Caki2 (cell line): Measurements from ENCODE around the gene MXD1. TPM values are rescaled to one million over a fixed set of nuclear protein-coding genes. Genes with fewer than 3 reads are reported as not detected.
"Not testable (repeated sequence)": the region's sequence is repeated elsewhere in the genome, so short reads cannot be mapped to it uniquely, and the experiment has no call there.

Source experiments
- DNase-seq: peaks from one replicate; pipeline ENCODE4 v3.0.0-alpha.2; 2015; ENCODE audit warnings: low read depth
- in situ Hi-C: cut with HindIII; loops from 2 replicates; pipeline ENCODE4 v1.10.0; 2016; ENCODE audit warnings: low sequenced_read_pairs, low pct_unique_long_range_greater_than_20kb, mixed read lengths
- total RNA-seq: library from RNA; depleted of rRNA; stranded (reverse); fragments of >200 nt; shearing (Covaris generic); gene quantifications from 2 replicates; pipeline ENCODE4 v1.2.3, GENCODE V29; 2014; ENCODE audit warnings: low replicate concordance; rRNA removed

Gene MXD1, protein sequence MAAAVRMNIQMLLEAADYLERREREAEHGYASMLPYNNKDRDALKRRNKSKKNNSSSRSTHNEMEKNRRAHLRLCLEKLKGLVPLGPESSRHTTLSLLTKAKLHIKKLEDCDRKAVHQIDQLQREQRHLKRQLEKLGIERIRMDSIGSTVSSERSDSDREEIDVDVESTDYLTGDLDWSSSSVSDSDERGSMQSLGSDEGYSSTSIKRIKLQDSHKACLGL
- 0.52 and 0.88 TPM in 2 replicates for total RNA-seq

DNA sequence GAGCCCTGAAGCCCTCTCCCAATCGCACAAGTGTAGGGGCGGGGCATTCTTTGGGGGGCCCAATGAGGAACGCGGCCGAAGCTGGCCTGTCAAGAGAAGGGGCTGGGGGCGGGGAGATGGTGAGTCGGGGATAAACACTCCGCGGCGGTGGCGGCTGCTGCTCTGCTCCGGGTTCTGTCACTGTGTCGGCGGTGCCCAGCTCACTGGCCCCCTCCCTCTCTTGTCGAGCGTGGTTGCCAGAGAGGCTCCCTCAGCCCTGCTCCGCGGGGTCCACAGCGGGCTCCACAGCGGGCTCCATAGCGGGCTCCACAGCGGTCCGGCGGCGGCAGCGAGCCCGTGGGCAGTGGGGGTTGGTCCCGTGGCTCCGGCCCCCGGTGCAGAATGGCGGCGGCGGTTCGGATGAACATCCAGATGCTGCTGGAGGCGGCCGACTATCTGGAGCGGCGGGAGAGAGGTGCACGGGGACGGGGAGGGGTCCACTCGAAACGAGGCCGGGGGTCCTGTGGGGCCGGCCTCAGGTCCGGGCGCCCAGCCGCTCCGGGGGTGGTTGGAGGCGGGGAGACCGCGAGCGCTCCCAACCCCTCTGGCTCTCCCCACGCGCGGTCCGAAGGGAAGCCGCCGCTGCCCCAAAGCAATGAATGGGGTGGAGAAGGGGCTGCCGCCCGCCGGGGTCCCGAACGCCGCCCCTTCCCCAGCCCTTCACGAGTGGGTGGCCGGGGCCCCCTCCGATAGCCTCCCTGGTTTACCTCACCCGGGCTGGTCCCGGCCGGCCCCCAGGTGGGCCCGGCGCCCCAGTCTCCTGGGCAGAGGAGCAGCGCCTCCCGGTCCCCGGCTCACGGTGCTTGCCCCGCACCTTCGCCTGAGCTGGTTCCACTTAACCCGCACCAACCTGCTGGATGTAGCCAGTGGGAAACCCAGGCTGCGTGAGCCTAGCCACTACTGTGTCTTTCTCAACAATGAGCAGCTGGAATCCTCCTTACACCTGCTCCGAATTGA, at the start of gene MXD1:
Gene MXD1 (plus strand): TSS at position 160 of the 996 bp plus-strand sequence. CDS start 222 bp downstream, at position 382.
- in situ Hi-C loops, result no loop called here

DNA sequence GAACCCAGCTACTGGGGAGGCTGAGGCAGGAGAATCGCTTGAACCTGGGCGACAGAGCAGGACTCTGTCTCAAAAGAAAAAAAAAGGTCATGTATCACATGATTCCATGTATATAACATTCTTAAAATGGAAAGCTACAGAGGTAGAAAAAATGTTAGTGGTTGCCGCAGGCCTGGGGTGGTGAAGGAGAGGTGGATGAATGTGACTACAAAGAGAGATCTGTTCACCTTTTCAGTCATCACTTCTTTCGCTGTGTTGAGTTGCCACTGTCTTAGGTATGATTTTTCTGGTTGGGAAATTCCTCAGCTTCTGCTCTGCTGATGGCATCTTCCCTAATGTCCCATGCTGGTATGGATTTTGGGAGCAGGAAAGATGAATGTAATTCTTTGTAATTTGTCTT, 26.5 kb upstream of the MXD1 start:
- in situ Hi-C loops, result no loop called here
- DNase-seq, result no peak

More for the DNA sequence above, at the start of gene MXD1:
- DNase-seq, result no peak

DNA sequence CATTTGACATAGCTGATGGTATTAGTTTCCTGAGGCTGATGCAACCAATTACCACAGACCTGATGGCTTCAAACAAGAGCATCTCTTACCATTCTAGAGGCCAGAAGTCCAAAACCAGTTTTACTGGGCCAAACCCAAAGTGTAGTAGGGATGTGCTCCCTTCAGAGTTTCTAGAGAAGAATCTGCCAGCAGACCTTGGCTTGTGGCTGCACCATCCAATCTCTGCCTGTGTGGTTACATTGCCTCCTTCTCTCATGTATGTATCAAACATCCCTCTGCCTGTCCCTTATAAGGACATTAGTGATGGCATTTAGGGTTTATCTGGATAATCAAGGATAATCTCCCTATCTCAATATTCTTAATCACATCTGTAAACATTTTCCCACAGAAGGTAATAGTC, 25.6 kb upstream of the MXD1 start:
- in situ Hi-C loops, result no loop called here
- DNase-seq, result no peak

DNA sequence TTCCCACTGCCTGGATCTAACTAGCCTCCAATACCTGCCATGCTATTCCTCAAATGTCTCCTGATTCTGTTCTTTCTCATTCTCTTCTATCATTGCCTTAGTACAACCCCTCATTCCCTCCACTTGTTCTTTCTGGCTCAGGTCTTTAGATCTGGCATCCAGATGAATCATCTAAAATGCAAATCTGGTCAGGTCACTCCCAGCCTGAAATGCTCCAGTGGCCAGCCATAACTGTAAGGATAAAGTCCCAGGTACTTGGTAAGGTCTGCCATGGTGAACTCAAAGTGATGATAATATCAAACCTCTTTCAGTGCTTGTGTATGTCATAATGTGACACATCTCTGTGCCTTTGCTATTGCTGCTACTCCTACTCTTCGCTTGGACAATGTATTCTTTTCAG, 24.0 kb upstream of the MXD1 start:
- peak; percentile 37 for DNase-seq
- in situ Hi-C loops, result no loop called here

DNA sequence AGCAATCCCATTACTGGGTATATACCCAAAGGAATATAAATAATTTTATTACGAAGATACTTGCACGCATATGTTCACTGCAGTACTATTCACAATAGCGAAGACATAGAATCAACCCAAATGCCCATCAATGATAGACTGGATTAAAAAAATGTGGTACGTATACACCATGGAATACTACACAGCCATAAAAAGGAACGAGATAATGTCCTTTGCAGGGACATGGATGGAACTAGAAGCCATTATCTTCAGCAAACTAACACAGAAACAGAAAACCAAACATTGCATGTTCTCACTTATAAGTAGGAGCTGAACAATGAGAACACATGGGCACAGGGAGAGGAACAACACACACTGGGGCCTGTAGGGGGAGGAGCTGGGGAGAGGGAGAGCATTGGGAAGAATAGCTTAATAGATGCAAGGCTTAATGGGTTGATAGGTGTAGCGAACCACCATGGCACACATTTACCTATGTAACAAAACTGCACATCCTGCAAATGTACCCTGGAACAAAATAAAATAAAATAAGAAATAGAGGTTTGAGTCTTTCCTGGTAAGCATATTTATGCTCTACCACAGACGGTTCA, 22.0 kb upstream of the MXD1 start:
- DNase-seq, in situ Hi-C loops: not testable (repeated sequence)

DNA sequence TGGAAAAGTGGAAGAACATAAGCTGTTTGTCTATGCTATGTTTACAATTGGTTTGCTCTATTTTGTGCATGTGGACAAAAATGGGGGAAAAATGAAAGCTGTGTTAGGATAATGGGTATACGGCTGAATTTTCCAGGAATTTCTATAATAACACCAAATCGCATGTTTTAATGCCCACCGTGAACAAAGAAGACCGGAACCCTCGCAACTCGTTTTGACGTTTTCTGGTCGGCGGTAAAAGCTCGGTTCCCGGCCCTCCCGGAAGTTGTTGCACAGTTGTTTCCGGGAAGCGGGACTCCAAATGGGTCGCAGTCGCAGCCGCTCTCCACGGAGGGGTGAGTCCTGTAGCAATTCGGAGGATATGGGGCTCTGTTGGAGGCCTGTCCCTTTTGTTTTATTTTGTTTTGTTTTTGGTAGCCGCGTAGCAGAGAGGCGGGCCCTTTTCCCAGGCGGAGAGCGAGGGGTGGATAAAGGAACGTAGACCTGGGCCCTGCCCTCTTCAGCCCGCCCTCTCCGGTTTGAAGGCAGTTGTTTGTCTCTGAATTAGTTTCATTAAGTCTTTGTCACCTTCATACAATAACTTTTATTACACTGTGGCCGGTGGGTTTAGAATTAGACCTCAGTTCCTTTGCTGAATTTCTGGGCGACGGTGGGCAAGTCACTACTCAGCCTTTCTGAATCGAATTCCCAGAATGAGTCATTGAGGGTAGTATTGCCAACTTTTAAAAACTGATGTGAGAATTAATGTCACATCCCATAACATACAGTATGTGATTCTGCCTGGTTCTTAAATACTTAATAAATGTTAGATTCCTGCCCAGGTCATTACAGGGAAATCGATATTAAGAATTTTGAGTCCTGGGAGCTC, 21.0 kb upstream of the MXD1 start, which contains the start of gene SNRNP27:
Gene SNRNP27 (plus strand): TSS at position 273 of the 868 bp plus-strand sequence. CDS start 29 bp downstream, at position 302.
- DNase-seq, result peak; percentile 71
- in situ Hi-C loops, result no loop called here

DNA sequence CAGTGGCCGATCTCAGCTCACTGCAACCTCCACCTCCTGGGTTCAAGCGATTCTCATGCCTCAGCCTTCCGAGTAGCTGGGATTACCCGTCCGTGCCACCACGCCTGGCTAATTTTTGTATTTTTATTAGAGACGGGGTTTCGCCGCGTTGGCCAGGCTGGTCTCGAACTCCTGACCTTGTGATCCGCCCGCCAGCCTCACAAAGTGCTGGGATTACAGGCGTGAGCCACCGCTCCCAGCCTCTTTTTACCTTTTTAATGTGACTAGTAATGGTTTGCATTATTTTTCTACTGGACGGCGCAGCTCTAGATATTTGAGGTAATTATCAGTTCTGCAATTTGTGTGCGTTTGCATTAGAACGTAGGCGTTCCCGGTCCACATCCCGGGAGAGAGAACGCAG, 20.2 kb upstream of the MXD1 start:
- in situ Hi-C loops, DNase-seq: not testable (repeated sequence)

DNA sequence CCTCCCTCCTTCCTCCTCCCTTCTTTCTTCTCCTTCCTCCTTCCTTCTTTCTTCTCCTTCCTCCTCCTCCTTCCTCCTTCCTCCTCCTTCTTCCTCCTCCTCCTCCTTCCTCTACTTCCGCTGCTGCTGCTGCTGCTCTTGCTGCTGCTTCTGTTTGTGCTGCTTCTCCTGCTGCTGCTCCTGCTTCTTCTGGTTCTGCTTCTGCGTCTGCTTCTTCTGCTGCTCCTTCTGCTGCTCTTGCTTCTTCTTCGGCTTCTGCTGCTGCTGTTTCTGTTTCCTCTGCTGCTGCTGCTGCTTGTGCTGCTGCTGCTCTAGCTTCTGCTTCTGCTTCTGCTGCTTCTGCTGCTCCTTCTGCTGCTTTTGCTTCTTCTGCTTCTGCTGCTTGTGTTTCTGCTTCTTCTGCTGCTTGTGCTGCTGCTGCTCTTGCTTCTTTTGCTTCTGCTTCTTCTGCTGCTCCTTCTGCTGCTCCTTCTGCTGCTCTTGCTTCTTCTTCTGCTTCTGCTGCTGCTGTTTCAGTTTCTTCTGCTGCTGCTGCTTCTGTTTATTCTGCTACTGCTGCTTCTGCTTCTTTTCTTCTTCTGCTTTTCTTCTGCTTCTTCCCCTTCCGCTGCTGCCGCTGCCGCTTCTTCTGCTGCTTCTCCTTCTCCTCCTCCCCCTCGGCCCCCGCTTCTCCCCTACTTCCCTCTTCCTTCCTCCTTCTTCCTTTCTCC, 12.5 kb upstream of the MXD1 start:
- in situ Hi-C loops, result no loop called here
- DNase-seq, result no peak

DNA sequence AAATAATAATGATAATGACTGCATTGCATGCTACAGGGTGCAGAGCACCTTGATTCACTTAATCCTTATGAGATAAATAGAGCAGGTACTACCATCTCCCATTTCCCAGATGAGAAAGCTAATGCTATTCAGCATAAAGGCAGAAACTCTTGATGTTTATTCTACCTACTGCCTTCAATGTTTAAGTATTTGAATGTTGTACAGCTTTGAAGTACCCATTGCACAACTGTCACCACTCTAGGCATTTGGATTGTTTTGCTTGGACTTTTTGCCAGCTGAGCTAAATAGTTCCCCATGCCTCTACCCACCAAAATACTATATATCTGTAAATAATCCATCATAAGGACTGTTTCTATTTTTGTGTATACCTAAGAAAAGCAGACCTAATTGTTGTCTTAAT, 7.7 kb upstream of the MXD1 start:
- in situ Hi-C loops, result no loop called here
- DNase-seq, result no peak

DNA sequence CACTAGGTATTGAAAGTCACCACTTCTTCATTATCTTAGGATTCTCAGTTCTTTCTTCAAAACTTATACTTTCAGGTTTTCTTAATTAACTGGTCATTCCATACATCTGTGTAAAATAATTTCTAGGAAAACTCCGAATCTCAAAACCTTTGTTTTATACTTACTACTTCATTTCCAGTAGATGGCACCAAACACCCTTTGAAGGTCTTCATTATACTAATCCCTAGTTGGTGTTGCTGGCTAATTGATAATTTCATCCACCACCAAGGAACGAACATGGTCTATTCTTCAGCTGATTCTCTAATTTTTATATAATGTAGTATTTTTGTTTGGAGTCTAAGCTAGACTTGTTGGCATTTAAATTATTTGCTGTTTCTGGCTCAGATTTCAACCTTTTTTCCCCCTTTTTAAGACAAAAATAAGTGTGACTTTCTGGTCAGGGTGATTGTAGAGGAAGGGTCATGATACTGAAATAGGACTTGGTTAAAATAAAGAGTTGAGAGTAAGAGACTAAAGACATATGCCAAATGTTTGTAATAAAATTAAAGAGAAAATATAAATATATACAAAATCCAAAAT, 2.8 kb upstream of the MXD1 start:
- in situ Hi-C loops, result no loop called here
- no peak for DNase-seq

DNA sequence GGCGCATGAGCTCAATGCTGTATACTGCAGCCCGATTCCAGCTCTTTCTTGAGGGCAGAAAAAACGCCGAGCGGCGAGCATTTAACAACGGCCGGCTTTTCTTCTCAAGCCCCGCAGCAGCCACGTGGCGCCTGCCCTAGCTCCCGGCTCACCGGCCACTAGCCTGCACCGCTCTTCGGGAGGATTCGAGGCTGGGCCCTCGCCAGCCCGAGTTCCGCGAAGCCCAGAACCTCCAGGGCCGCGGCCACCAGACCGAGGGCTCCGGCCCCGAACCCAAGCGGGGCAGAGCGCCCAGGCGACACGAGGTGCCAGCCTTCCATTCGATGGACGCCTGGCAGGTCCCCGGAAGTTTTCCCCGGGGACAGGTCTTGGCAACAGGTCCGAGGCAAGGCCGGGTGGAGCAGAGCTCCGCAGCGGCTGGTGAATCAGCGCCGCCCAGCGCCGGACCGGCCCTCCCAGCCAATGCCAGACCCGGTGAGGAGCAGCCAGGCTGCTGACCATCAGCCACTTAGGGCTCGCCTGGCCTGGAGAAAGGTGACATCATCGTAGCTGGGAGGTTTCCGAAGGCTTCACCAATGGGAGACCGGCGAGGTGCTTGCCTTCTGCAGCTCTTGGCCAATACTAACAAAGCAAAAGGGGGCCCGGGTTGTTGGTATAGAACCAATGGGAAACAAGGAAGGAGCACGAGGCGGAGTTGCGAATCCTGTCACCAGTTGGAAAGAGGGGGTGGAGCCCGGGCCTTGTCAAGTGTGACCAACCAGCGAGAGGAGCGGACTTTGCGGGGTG, 552 bp upstream of the MXD1 start:
- DNase-seq, result peak; percentile 100
- in situ Hi-C loops, result no loop called here

DNA sequence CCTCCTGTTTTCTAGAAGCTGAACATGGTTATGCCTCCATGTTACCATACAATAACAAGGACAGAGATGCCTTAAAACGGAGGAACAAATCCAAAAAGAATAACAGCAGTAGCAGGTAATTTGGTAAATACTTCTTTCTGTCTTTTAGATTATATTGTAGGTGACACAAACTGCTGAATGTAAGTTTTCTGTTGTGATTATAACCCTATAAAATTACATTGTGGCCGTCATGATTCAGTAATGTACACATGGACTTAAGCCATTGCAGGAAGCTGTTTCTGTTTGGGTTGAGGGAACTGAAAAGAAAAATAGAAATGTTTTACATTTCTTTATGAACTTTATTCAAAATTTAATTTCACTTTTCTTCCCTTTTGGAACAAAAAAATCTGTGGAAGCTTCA, 1.2 kb downstream of the MXD1 start:
- DNase-seq, result no peak
- in situ Hi-C loops, result no loop called here

DNA sequence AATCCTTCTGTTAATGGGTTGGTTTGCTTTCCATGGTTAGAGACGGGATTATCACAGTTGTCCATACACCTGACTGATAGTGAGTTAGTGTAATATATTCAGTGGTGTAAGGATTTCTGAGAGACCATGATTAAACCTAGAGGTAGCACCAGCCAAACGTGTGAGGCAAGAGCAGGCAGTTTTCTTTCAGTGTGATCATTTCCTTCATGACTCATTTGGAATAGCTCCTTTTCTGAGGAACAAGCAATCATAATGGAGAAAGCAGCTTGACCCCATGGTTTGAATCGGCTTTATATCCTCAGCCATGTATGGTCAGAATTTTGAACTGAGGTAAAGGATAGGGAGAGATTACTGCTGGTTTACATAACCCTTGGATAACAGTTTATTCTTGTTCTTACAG, 2.9 kb downstream of the MXD1 start:
- peak; percentile 40 for DNase-seq
- in situ Hi-C loops, result no loop called here

DNA sequence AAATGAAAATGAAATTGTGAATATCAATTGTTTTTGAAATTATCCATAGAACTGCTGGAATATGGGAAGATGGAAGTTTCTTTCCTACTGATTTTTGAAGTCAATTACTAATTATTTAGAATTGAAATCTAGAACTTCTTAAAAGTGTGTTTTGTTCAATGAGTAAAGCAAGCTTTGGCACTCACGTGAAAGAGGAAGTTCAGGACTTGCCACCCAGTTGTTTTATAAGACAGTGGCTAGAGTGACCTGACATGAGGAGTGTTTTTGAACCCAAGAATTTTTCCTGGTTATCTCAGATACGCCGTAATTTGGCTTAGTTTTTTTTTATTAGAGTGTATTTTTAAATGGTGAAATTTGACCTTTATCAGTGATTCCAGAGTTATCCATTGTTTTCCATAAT, 3.5 kb downstream of the MXD1 start:
- in situ Hi-C loops, result no loop called here
- DNase-seq, result no peak

DNA sequence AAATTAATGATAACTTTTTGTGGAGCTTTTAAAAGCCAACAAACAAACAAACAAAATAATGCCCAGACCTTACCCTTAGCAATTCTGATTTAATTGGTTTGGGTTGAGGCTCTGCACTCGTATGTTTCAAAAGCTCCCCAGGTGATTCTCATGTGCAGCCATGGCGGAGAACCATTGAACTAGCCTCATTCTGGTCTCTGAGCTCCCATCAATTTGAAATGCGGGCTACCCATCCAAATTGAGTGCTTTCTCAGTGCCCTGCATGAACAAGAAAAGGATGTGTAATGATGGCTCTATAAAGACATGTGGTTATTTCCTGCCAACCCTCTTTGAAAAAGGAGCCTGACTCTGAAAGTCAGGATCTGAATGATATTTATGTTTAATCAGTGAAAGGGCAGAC, 8.2 kb downstream of the MXD1 start:
- in situ Hi-C loops, result no loop called here
- DNase-seq, result no peak

DNA sequence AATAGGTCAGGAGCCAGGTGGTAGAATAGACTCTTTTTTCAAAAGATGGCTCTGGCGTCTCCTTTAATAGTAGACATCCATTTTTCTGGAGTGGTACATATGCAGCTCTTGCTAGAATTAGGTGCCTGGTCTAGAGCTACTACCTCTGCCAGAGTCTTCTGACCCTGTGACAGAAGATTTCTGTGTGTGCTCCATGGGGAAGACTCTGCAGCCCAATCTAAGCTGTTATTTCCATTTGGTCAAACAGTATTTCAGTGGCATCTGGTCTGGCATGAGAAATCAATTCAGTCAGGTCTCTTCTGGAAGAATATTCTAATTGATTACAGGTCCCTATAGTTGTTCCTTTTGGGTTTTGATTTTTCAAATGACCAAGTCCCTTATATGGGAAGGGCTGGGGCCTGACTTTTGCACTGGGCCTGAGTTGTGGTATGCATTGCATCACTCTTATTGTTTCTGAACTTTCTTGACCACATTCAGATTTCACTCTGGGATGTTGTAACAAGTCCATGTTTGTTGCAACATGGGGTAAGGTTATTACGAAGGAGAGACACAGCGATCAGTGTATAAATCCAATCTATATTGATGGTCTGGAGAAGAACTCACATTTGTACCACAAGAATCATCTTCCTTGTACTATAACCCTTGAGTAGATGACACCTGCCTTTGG, 12.1 kb downstream of the MXD1 start:
- no peak for DNase-seq
- in situ Hi-C loops, result no loop called here
